ENCODE measurements around the gene RTRAF. TPM values are rescaled to one million over a fixed set of nuclear protein-coding genes. Genes with fewer than 3 reads are reported as not detected.

Gene RTRAF
- total and polyA plus RNA-seq, 10 of the 15 experiments (the other 5 are each of a cell fraction or from before 2014, with no cell fraction given), result 248 to 540 (median 368) TPM

DNA sequence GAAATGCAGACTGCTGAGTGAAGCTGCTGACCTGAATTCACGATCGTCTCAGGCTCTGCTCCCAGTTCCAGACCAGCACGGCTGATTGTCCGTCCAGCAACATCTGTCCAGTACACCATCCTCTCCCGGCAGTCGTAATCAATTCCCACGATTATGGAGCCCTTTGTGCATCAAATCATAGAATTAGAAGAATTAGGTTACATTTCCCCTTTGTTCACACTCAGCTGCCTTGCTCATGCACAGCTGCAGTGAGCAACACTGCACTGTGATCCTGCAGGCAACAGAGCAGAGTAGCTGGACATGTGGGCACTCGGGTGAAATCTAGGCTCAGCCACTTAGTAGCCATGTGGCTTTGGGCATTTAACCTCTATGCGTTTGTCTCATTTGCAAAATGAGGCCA is 22.2 kb downstream of the RTRAF start:
- ChIA-PET CTCF (interaction anchor here (2.8 kb wide), 1 partner anchor 16 kb away, joined by 12 read pairs; no protein-coding TSS in a partner anchor), SMC1A (ENCODE audit: uncharacterized antibody, unreplicated experiment) (no interaction called here), RAD21 (ENCODE audit: unreplicated experiment) (no interaction called here), POLR2A (no interaction called here)
- DNase-seq (ENCODE audit: low read depth, low spot score) (no peak), FAIRE-seq (no peak), ATAC-seq (no peak)
- no peak overlapping the region for H3K9ac ChIP-seq (ENCODE audit: control insufficient read depth, insufficient read depth, low read length)
- intact Hi-C loops (cut with micrococcal nuclease; ENCODE audit: unreplicated experiment), result no loop called here
- no peak overlapping the region for H3K27ac ChIP-seq (ENCODE audit: control insufficient read depth, insufficient read depth)
- TF ChIP-seq RFX5 (IDR thresholded peaks at IDR 0.05; ENCODE audit: low read depth, low read length) (no peak), EGR1 (IDR thresholded peaks at IDR 0.05; ENCODE audit: borderline replicate concordance in 1 of 2, low read depth in 2 of 2, low read length in 2 of 2) (no peak), RELA (IDR thresholded peaks at IDR 0.05; ENCODE audit: borderline replicate concordance, partially characterized antibody) (no peak), CHD2 (IDR thresholded peaks at IDR 0.05; ENCODE audit: borderline replicate concordance, low read depth, low read length) (no peak), SIX5 (IDR thresholded peaks at IDR 0.05; ENCODE audit: low read depth, low read length, severe bottlenecking) (no peak), CHD1 (IDR thresholded peaks at IDR 0.05; ENCODE audit: low read depth, low read length) (no peak), RB1 (IDR thresholded peaks at IDR 0.05; ENCODE audit: borderline replicate concordance) (no peak)
- TF ChIP-seq, protein P1, sequence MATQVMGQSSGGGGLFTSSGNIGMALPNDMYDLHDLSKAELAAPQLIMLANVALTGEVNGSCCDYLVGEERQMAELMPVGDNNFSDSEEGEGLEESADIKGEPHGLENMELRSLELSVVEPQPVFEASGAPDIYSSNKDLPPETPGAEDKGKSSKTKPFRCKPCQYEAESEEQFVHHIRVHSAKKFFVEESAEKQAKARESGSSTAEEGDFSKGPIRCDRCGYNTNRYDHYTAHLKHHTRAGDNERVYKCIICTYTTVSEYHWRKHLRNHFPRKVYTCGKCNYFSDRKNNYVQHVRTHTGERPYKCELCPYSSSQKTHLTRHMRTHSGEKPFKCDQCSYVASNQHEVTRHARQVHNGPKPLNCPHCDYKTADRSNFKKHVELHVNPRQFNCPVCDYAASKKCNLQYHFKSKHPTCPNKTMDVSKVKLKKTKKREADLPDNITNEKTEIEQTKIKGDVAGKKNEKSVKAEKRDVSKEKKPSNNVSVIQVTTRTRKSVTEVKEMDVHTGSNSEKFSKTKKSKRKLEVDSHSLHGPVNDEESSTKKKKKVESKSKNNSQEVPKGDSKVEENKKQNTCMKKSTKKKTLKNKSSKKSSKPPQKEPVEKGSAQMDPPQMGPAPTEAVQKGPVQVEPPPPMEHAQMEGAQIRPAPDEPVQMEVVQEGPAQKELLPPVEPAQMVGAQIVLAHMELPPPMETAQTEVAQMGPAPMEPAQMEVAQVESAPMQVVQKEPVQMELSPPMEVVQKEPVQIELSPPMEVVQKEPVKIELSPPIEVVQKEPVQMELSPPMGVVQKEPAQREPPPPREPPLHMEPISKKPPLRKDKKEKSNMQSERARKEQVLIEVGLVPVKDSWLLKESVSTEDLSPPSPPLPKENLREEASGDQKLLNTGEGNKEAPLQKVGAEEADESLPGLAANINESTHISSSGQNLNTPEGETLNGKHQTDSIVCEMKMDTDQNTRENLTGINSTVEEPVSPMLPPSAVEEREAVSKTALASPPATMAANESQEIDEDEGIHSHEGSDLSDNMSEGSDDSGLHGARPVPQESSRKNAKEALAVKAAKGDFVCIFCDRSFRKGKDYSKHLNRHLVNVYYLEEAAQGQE (IDR thresholded peaks at IDR 0.05; ENCODE audit: low read depth, low read length), result no peak
- TF ChIP-seq, protein P2, sequence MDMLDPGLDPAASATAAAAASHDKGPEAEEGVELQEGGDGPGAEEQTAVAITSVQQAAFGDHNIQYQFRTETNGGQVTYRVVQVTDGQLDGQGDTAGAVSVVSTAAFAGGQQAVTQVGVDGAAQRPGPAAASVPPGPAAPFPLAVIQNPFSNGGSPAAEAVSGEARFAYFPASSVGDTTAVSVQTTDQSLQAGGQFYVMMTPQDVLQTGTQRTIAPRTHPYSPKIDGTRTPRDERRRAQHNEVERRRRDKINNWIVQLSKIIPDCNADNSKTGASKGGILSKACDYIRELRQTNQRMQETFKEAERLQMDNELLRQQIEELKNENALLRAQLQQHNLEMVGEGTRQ (IDR thresholded peaks at IDR 0.05; ENCODE audit: borderline replicate concordance, low read depth, low read length), result no peak
- TF ChIP-seq, protein P3, sequence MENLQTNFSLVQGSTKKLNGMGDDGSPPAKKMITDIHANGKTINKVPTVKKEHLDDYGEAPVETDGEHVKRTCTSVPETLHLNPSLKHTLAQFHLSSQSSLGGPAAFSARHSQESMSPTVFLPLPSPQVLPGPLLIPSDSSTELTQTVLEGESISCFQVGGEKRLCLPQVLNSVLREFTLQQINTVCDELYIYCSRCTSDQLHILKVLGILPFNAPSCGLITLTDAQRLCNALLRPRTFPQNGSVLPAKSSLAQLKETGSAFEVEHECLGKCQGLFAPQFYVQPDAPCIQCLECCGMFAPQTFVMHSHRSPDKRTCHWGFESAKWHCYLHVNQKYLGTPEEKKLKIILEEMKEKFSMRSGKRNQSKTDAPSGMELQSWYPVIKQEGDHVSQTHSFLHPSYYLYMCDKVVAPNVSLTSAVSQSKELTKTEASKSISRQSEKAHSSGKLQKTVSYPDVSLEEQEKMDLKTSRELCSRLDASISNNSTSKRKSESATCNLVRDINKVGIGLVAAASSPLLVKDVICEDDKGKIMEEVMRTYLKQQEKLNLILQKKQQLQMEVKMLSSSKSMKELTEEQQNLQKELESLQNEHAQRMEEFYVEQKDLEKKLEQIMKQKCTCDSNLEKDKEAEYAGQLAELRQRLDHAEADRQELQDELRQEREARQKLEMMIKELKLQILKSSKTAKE (IDR thresholded peaks at IDR 0.05; ENCODE audit: low read depth, poor library complexity, severe bottlenecking), result no peak
- no peak overlapping the region for H2AFZ ChIP-seq (ENCODE audit: control insufficient read depth, low read depth, low read length)
- no TSS peak for BruUV-seq (replicated peaks)
- H3K36me3 ChIP-seq (ENCODE audit: control insufficient read depth in 2 of 2, insufficient read depth in 2 of 2, low read length in 1 of 2), result peaks cover 15 to 23% of the 10 kb centered on the region in 2 experiments; a peak in 3 of 4 replicates
- H3K9me3 ChIP-seq (replicated peaks; ENCODE audit: control insufficient read depth, insufficient read depth, low read length), result no peaks in the 10 kb centered on the region
- in situ Hi-C loops (cut with MboI), result no loop called here
- H3K79me2 ChIP-seq (ENCODE audit: control insufficient read depth, insufficient read depth, low read length), result no peaks in the 10 kb centered on the region
- no peaks in the 10 kb centered on the region for H3K4me1 ChIP-seq (ENCODE audit: control insufficient read depth, insufficient read depth, low read length)
- H4K20me1 ChIP-seq (ENCODE audit: control insufficient read depth, insufficient read depth), result no peaks in the 10 kb centered on the region
- H3K27me3 ChIP-seq (replicated peaks in 1 of 2; ENCODE audit: control insufficient read depth in 2 of 2, insufficient read depth in 2 of 2, low read length in 1 of 2), result no peaks in the 10 kb centered on the region
- H3K4me3 ChIP-seq, result no peak overlapping the region
- WGBS (ENCODE audit: insufficient coverage, insufficient replicate concordance, low lambda C conversion rate, missing lambda C conversion rate), result 98% methylated on average over 9 of the region's 9 CpGs
- no peak overlapping the region for H3K4me2 ChIP-seq (ENCODE audit: control insufficient read depth, insufficient read depth)
